BJ (cell line): ENCODE measurements around the gene MYCL. TPM values are rescaled to one million over a fixed set of nuclear protein-coding genes. Genes with fewer than 3 reads are reported as not detected.

Source experiments
- CTCF ChIA-PET: fragments of 350-600 bp; formaldehyde crosslinking; extraction: SDS; loops from one replicate; lab custom pipeline; 2021; ENCODE audit warnings: antibody characterized with exemption, inconsistent platforms; lab: Yijun Ruan, JAX
- POLR2A ChIA-PET: fragments of 300-600 bp; sonication (Branson Sonifier 250); formaldehyde crosslinking; extraction: SDS; loops from one replicate; lab custom pipeline; 2021; ENCODE audit warnings: antibody characterized with exemption; lab: Charles Lee
- DNase-seq: peaks from one replicate; pipeline ENCODE4 v3.0.0-alpha.2; 2011; ENCODE audit warnings: low read depth
- H3K27me3 ChIP-seq: 2 replicates; pipeline ENCODE4 v1.6.0; 2011; ENCODE audit warnings: low read length; ENCODE audit not compliant: control insufficient read depth, insufficient read depth
- H3K36me3 ChIP-seq: 2 replicates; pipeline ENCODE4 v1.5.1; 2011; ENCODE audit warnings: low read length; ENCODE audit not compliant: control insufficient read depth, insufficient read depth
- H3K4me3 ChIP-seq: 2 replicates; pipeline ENCODE4 v1.5.1; 2011; ENCODE audit warnings: low read depth, mild to moderate bottlenecking, control low read depth, low read length
- polyA plus RNA-seq: library from polyadenylated mRNA; depleted of rRNA; stranded (reverse); fragments of >200 nt; gene quantifications from 2 replicates; pipeline ENCODE4 v1.2.3, GENCODE V29; 2011
- TF ChIP-seq, protein P1 (sequence below): IDR thresholded peaks from 2 replicates; pipeline ENCODE4 v1.5.1; 2011; ENCODE audit warnings: low read depth, mild to moderate bottlenecking, control low read depth, inconsistent platforms, low read length, moderate library complexity; ENCODE audit not compliant: insufficient read depth

MYCL gene
- polyA plus RNA-seq, 1 experiment = 0.22 TPM

DNA sequence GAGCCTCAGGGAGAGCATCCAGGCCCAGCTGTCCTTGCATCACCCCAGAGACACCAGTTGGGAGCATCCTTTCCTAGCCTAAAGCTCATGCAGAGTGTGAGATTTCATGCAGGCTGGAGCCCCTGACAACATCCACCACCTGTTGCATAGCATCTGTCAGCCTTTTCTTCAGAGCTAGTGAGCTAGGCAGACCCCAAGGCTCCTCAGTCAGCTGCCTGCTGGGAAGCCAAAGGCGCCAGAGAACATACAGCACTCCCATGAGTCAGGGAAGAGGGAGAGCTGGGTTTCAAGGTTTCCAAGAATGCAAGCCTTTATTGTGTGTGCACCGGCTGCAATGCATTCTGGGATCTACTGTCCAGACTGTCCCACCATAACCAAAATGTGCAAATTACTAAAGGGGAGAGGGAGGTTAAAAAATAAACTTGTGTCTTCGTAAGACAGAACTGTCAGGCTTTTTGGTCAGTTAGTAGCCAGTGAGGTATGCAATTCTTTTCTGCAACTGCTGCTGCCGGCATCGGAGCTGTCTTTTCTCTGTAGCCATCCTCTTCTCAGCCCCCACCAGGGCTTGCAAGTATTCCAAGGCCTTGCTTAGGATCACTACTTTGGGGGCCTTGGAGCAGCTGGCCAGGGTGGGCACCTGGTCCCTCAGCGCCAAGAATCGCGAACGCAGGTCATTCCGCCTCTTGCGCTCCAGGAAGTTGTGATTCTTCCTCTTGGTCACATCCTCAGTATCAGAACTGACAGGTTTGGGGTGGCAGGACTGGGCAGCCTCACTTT lies 4.6 kb downstream of the MYCL start:
- POLR2A ChIA-PET = no interaction called here
- H3K27me3 ChIP-seq = peaks cover 10% of the 10 kb centered on the region
- CTCF ChIA-PET = interaction anchor here (0.5 to 8.9 kb wide), 6 partner anchors 22 to 81 kb away, joined by 3 to 112 read pairs (median 4); no protein-coding TSS in a partner anchor
- no peak overlapping the region for H3K4me3 ChIP-seq
- no peaks in the 10 kb centered on the region for H3K36me3 ChIP-seq
- TF ChIP-seq, protein P1, sequence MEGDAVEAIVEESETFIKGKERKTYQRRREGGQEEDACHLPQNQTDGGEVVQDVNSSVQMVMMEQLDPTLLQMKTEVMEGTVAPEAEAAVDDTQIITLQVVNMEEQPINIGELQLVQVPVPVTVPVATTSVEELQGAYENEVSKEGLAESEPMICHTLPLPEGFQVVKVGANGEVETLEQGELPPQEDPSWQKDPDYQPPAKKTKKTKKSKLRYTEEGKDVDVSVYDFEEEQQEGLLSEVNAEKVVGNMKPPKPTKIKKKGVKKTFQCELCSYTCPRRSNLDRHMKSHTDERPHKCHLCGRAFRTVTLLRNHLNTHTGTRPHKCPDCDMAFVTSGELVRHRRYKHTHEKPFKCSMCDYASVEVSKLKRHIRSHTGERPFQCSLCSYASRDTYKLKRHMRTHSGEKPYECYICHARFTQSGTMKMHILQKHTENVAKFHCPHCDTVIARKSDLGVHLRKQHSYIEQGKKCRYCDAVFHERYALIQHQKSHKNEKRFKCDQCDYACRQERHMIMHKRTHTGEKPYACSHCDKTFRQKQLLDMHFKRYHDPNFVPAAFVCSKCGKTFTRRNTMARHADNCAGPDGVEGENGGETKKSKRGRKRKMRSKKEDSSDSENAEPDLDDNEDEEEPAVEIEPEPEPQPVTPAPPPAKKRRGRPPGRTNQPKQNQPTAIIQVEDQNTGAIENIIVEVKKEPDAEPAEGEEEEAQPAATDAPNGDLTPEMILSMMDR = no peak
- no peak for DNase-seq

DNA sequence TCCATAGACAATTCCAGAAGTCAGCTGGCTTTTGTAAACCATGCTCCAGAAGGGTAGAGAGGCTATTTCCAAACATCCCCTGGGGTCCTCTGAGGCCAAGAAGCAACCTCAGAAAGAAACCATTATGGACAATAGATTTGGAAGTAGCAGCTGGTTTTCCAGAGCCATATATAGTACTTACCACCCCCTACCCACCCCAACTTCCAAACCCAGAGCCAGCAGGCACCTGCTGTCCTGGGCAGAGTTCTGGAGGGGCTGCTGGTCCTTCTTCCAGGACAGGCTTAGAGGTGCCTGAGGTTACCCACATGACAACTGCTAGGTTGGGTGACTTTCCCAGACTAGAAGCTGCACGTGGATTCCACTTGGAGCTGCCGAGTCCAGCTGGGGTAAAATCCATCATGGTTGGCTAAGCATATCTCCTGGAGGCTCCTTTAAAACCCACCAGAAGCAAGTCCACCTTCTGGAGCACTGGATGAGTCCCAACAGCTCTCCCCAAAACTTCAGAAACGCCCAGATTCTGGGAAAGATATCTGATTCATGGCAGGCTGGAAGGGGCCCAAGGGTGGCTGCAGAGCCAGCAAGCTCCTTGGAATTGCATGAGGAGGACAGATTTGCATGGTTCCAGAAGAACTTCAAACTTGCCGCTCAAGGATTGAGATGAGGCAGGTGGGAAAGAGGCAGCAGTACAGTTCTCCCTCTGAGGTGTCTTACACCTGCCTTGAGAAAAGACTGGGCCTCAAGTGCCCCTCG lies 5.8 kb downstream of the MYCL start:
- ChIA-PET POLR2A (no interaction called here), CTCF (interaction anchor here (0.5 to 8.9 kb wide), 4 partner anchors 24 to 217 kb away, joined by 3 to 112 read pairs (median 30); no protein-coding TSS in a partner anchor)
- Histone ChIP-seq H3K27me3 (peaks cover 10% of the 10 kb centered on the region), H3K4me3 (no peak overlapping the region), H3K36me3 (no peaks in the 10 kb centered on the region)
- TF ChIP-seq, protein P1 = no peak
- no peak for DNase-seq

- Histone ChIP-seq H3K27me3 (peaks cover 5% of the 10 kb centered on the region), H3K36me3 (no peaks in the 10 kb centered on the region), H3K4me3 (no peak overlapping the region)
- no peak for DNase-seq
- TF ChIP-seq, protein P1 = no peak
- CTCF ChIA-PET = interaction anchor here (0.8 to 8.9 kb wide), 3 partner anchors 7 to 33 kb away, joined by 3 to 56 read pairs (median 16); partner anchors contain the start of gene MYCL
- POLR2A ChIA-PET = no interaction called here
Observed at GRCh38 chr1:39894884-39895495, 6.7 kb downstream of the MYCL start.

DNA sequence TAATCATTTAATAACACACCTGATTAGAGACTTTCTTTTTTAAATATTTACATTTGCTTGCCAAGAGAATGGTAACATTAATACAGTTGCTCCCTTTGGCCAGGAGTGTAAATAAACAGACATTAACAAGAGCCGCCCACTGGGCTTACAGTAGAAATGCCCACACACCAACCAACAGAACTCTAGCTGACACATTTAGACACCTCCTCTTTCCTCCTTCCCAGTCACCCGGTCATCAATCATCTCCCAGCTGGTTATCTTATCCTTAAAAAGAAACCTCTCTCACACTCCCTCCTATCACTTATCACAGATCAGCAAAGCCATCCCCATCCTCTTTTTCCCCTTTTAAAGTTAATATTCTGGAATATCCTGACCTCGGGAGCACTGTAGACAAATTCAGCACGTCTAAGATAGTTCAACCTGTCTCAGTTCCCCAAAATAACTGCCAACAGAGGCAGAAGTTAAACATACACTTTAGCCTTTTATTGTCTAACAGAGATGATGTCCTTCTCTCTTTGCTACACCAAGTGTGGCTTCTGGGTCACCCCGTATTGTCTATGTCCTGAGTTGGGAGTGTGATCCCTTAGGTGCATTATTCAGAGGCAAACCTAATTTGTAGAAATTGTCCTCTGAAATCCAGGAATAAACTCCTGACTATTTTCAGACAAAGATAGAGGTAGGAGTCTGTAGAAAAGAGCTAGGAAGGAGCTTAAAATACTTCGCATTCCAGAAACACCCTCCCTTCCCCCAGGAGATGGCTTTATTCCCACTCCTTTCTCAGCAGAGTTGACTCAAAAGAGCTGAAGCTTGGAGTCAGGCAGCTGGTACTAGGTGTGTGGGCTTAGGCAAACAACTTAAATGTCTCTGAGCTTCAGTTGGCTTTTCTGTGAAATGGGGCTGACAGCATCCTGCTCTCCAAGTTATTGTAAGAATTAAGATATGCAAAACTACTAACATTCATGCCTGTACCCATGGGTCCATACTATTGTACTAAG lies 8.8 kb downstream of the MYCL start:
- peak; percentile 56 for DNase-seq
- H3K4me3 ChIP-seq = no peak overlapping the region
- H3K36me3 ChIP-seq = no peaks in the 10 kb centered on the region
- POLR2A ChIA-PET = no interaction called here
- CTCF ChIA-PET = interaction anchor here (0.6 to 3.0 kb wide), 5 partner anchors 8 to 213 kb away, joined by 3 to 16 read pairs (median 3); partner anchors contain the start of gene MYCL
- TF ChIP-seq, protein P1 = no peak
- no peaks in the 10 kb centered on the region for H3K27me3 ChIP-seq
